ENCODE results near the gene SENP5.
"Not testable (repeated sequence)": the region's sequence is repeated elsewhere in the genome, so short reads cannot be mapped to it uniquely, and the experiment has no call there.

The SENP5 gene

DNA sequence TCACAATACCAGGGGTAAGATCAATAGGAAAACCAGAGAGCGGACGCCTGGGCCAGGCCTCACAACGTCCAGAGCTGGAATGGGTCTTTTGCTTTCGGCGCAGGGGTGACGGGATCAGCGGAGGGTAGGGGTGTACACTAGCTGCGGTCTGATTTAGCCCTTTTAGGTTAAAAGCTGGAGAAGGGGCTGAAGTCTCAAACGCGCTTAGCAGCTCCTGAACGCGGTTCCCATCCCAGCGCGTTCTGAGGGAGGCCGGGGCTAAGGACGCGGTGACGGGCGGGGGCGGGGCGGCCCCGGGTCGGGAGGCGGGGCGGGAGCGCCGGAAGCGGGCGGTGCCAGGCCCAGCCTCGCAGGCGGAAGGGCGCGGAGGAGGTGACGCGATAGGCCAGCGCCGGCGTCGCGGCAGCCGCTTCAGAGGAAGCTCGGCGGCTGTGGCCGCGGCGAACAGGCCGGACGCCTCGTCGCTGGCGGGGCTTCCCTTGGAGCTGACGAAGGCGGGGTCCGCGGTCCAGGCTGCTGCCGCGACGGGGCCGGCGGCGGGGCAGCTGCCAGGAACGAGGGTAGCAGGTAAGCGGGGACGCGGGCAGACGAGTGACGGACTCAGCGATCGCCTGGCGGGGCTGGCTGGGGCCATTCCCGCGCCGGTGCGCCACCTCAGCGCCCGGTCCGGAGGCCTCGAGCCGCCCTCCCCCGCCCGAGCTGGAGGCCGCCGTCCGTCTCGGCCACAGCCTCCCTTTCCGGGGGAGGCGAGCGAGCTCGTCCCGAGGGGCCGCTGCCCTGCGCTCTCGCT is at the start of gene SENP5:
TSS of gene SENP5 (plus strand) at position 414 of the 790 bp plus-strand sequence. CDS start 17,262 bp downstream, outside the sequence.
- DNase-seq (ENCODE audit: low read depth in 3 of 3): peak; percentile 76 to 89 (median 82)

- DNase-seq (ENCODE audit: low read depth in 3 of 3): no peak
Measured at GRCh38 chr3:196821806-196822355, 45.8 kb upstream of the SENP5 start.

GRCh38 chr3:196829651-196830050 is 38.1 kb upstream of the SENP5 start:
- DNase-seq (ENCODE audit: low read depth in 3 of 3): not testable (repeated sequence)

DNA sequence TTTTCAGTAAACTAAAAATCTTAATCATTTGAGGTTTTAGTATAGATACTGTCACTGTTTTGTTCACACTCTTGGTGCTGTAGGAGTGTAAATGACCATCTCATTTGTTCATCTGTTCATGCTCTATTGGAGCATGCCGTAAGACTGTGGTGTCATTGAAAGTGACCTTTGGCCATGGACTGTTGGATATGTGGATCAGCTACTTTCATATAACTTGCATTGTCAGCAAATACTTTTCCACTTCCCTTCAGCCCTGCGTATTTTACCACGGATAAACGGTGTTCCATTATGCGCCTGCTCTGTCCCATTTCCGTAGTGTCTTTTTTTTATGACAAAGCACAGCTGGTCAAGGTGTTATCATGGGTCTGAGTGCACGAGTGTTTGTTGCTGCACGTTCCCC is 32.6 kb upstream of the SENP5 start:
- no peak for DNase-seq (ENCODE audit: low read depth in 3 of 3)

DNA sequence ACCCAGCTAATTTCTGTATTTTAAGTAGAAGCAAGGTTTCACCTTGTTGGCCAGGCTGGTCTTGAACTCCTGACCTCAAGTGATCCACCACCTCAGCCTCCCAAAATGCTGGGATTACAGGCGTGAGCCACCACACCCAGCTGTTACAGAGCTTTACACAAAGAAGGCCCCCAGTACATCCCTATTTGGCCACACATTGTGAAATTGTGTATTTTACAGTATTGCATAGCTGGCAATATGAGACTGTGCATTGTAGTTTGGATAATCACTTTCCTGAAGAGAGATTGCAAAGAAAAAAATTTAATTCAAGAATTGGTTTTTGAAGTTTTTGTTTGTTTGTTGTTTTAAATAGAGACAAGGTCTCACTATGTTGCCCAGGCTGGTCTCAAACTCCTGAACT is 31.1 kb upstream of the SENP5 start:
- DNase-seq (ENCODE audit: low read depth in 3 of 3): not testable (repeated sequence)

DNA sequence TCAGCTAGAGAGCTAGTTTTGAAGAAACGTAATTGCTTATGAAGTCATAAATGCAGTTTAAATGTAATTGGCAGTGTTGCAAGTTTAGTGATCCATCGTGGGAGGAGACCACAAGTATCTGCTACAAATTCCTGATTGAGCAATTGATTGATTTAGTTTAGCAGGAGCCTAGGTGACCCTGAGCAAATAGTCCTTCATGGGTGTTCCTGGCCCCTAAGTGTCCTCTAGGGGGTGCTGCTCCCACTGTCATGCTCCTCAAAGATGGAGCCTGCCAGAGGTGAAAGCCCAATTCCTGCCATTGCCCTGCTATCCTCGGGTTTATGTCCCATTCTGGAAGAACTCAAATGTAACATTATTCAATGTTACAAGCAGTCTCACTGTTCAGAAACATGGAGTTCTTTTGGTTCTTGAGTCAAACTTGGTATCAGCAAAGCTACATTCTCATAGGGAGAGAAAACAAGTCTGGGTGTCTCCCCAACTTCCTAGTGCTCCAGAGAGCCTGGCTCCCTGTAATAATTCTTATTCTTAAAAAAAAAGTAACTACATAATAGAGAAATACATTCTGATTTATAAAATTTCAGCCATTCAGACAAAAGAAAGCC is 29.8 kb upstream of the SENP5 start:
- peak; percentile 50 to 68 (median 63) for DNase-seq (ENCODE audit: low read depth in 3 of 3)

GRCh38 chr3:196839351-196839750 is 28.4 kb upstream of the SENP5 start:
- not testable (repeated sequence) for DNase-seq (ENCODE audit: low read depth in 3 of 3)

- DNase-seq (ENCODE audit: low read depth in 3 of 3): no peak
Measured at GRCh38 chr3:196842567-196843434, 24.9 kb upstream of the SENP5 start.

DNA sequence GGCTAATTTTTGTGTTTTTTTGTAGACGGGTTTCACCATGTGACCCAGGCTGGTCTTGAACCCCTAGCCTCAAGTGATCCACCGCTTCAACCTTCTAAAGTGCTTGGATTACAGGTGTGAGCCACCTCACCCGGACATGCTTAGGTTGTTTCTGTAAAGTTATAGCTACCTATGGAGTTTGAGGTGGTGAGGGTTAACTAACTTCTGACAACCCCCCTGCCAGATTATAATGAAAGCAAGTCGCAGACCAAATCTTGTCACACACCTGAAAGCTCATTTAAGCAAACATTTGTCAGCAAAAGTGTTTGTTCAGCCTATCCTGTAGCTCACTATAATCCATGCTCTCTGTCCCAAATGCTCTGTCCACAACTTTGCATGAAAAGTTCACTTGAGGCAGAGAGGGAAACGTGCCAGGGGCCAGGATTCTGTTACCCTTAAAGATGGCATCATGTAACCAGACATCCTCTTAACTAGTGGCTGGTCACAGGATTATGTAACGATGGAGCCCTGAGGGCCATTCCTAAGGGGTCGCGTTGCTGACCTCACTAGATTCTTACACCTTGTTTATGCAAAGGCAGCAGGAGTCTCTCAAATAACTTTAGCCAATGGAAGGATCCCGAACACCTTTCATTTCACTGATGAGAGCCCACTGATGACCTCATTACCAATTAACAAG is 24.1 kb upstream of the SENP5 start:
- DNase-seq (ENCODE audit: low read depth in 3 of 3): no peak

DNA sequence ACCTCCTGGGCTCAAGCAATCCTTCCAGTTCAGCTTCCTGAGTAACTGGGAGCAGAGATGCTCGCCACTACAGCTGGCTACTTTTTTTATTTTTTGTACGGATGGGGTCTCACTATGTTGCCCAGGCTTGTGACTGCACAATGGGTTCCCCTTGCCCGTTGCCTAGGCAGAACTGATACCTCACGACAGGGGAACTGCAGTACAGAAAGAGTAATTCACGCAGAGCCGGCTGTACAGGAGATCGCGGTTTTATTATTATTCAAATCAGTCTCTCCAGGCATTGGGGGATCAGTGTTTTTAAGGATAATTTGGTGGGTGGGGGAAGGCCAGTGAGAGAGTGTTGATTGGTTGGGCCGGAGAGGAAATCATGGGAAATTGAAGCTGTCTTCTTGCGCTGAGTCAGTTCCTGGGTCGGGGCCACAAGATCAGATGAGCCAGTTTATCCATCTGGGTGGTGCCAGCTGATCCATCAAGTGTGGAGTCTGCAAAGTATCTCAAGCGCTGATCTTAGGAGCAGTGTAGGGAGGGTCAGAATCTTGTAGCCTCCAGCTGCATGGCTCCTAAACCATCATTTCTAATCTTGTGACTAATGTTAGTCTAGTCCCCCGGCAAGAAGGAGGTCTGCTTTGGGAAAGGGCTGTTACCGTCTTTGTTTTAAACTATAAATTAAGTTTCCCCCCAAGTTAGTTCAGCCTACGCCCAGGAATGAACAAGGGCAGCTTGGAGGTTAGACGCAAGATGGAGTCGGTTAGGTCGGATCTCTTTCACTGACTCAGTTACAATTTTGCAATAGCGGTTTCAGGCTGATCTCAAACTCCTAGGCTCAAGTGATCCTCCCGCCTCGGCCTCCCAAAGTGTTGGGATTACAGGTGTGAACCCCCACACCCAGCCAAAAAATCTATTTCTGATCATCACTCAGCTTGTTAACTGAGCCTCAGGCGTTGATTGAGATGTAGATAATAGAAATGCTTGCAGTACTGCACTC is 23.2 kb upstream of the SENP5 start:
- not testable (repeated sequence) for DNase-seq (ENCODE audit: low read depth in 3 of 3)

DNA sequence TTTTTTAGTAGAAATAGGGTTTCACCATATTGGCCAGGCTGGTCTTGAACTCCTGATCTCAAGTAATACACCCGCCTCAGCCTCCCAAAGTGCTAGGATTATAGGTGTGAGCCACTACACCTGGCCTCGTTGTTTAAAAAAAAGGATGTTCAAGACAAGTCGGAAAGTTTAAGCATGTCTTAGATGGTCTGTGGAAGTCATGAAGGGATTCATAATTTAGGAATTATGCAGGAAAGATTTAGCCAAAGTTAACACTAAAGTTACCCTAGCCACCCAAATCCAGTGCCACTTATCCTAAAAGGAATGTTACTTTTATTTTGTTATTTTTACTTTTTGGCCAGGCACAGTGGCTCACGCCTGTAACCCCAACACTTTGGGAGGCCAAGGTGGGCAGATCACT is 19.3 kb upstream of the SENP5 start:
- DNase-seq (ENCODE audit: low read depth in 3 of 3): not testable (repeated sequence)

GRCh38 chr3:196849180-196849741 is 18.5 kb upstream of the SENP5 start:
- no peak for DNase-seq (ENCODE audit: low read depth in 3 of 3)

- not testable (repeated sequence) for DNase-seq (ENCODE audit: low read depth in 3 of 3)
Measured at GRCh38 chr3:196863000-196863399, 4.7 kb upstream of the SENP5 start.

DNA sequence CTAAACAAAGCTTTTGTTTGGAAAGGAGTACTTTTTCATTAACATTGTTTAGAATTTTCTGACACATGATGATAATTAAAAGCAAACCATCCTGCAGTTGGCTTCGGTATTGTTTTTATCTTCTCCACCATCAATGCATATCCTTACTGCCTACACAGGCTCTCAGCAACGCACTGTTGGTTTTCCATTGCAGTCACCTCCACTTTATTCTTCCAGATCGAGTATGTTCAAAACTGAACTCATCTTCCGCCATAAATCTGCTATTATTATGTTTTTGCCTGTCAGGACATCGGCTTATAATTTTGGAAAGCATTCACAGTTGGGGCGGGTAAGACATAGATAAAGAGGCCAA is 589 bp upstream of the SENP5 start:
- DNase-seq (ENCODE audit: low read depth in 3 of 3): no peak

DNA sequence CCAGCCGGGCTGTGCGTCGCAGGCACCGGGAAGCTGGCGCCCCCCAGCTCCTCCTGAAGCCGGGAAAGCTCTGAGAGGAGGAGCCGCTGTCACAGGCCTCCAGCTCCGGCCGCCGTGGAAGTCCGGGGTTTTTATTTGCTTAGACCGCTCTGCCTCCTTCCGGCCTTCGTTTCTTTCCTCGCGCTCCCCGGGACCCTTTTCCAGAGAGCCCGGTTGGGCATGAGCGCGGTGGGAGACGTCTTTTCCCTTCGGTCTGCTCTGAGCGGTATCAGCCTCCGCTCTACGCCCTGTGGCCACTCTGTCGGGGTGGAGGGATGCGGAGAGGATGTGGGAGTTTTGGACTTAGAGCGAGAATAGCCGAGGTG is 559 bp downstream of the SENP5 start:
- DNase-seq (ENCODE audit: low read depth in 3 of 3): no peak

DNA sequence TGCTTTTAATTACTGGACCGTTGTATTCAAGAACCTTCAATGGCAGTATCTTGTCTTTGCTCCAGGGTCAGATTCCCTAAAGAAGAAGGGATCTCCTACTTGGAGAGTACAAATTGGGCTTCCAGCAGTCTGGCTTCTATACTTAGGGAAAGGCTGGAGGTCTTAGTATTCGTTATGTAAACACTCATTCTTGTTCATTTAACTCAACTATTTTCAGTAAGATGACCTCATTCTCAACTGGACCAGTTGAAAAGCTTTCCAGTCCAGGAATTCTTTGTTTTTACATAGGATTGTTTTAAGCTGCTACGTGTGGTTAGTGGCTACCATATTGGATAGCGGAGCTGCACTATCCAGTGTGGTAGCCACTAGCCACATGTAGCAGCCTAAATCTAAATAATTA is 4.6 kb downstream of the SENP5 start:
- no peak for DNase-seq (ENCODE audit: low read depth in 3 of 3)

GRCh38 chr3:196874511-196875094 is 6.9 kb downstream of the SENP5 start:
- not testable (repeated sequence) for DNase-seq (ENCODE audit: low read depth in 3 of 3)

GRCh38 chr3:196875258-196875657 is 7.5 kb downstream of the SENP5 start:
- no peak for DNase-seq (ENCODE audit: low read depth in 3 of 3)

- no peak for DNase-seq (ENCODE audit: low read depth in 3 of 3)
Measured at GRCh38 chr3:196883361-196883760, 15.6 kb downstream of the SENP5 start.

- DNase-seq (ENCODE audit: low read depth in 3 of 3): no peak
Measured at GRCh38 chr3:196886144-196886543, 18.4 kb downstream of the SENP5 start.
